A673 (cell line): Measurements from ENCODE around the gene AP2A1. TPM values are rescaled to one million over a fixed set of nuclear protein-coding genes. Genes with fewer than 3 reads are reported as not detected.

Source experiments
- BruUV-seq: library from RNA; stranded (reverse); fragments of 400-500 nt; replicated peaks from 2 replicates; lab custom pipeline; 2021; lab: Mats Ljungman, UMichigan
- CTCF ChIA-PET: fragments of 300-600 bp; sonication (Branson Sonifier 250); formaldehyde crosslinking; loops from one replicate; lab custom pipeline; 2022; ENCODE audit warnings: antibody characterized with exemption; lab: Charles Lee
- POLR2A ChIA-PET: fragments of 300-600 bp; sonication (Branson Sonifier 250); formaldehyde crosslinking; loops from one replicate; lab custom pipeline; 2022; ENCODE audit warnings: antibody characterized with exemption; ENCODE audit not compliant: low non-redundant PET; lab: Charles Lee
- DNase-seq: peaks from one replicate; pipeline ENCODE4 v3.0.0-alpha.2; 2015; ENCODE audit warnings: low spot score
- H3K27ac ChIP-seq: fragments of 200-600 bp; sonication (generic); 2 replicates; pipeline ENCODE4 v1.5.1; 2016; ENCODE audit warnings: mixed run types, low read depth, mild to moderate bottlenecking, mixed read lengths, antibody characterized with exemption, low read length; ENCODE audit not compliant: poor library complexity, severe bottlenecking
- H3K27me3 ChIP-seq: fragments of 200-600 bp; sonication (generic); replicated peaks from 2 replicates; pipeline ENCODE4 v1.6.1; 2017; ENCODE audit warnings: mixed run types, low read depth, mild to moderate bottlenecking, mixed read lengths, antibody characterized with exemption, low read length; ENCODE audit not compliant: insufficient read depth, poor library complexity
- H3K36me3 ChIP-seq: fragments of 200-600 bp; sonication (generic); 2 replicates; pipeline ENCODE4 v1.6.1; 2016; ENCODE audit warnings: mixed run types, mild to moderate bottlenecking, mixed read lengths, antibody characterized with exemption, low read length; ENCODE audit not compliant: insufficient read depth, poor library complexity, severe bottlenecking
- H3K4me1 ChIP-seq: fragments of 200-600 bp; sonication (generic); 2 replicates; pipeline ENCODE4 v1.6.1; 2017; ENCODE audit warnings: mixed run types, mild to moderate bottlenecking, mixed read lengths, antibody characterized with exemption, low read length; ENCODE audit not compliant: insufficient read depth, poor library complexity, severe bottlenecking
- H3K4me3 ChIP-seq: fragments of 200-600 bp; sonication (generic); 2 replicates; pipeline ENCODE4 v1.5.1; 2016; ENCODE audit warnings: low read depth, mixed run types, mild to moderate bottlenecking, mixed read lengths, low read length; ENCODE audit not compliant: poor library complexity, severe bottlenecking
- H3K9me3 ChIP-seq: fragments of 200-600 bp; sonication (generic); 2 replicates; pipeline ENCODE4 v1.6.1; 2016; ENCODE audit warnings: mixed run types, low read depth, mild to moderate bottlenecking, mixed read lengths, antibody characterized with exemption, low read length; ENCODE audit not compliant: poor library complexity, severe bottlenecking
- EZH2 ChIP-seq: fragments of 200-600 bp; sonication (generic); IDR thresholded peaks from 2 replicates; pipeline ENCODE4 v1.6.1; 2017; ENCODE audit warnings: borderline replicate concordance, low read depth, mild to moderate bottlenecking, mixed read lengths, antibody characterized with exemption, low read length; ENCODE audit not compliant: poor library complexity, severe bottlenecking
- intact Hi-C: fragments of 100-400 bp; cut with micrococcal nuclease; formaldehyde crosslinking; loops from one replicate; pipeline ENCODE4 v1.10.0; 2022; ENCODE audit not compliant: unreplicated experiment
- total RNA-seq: library from RNA; stranded (reverse); gene quantifications from 2 replicates; pipeline ENCODE4 v1.2.3, GENCODE V29; 2021
- TF ChIP-seq, protein P1 (sequence below): fragments of 300-800, 200-600 bp; sonication (generic); conservative IDR thresholded peaks from 2 replicates; pipeline ENCODE4 v1.5.1; 2017; ENCODE audit warnings: low read depth, mild to moderate bottlenecking, antibody characterized with exemption, low read length, moderate library complexity, mixed read lengths

Gene AP2A1
- total RNA-seq, 1 experiment from 2014 or later, result 80.1 TPM

DNA sequence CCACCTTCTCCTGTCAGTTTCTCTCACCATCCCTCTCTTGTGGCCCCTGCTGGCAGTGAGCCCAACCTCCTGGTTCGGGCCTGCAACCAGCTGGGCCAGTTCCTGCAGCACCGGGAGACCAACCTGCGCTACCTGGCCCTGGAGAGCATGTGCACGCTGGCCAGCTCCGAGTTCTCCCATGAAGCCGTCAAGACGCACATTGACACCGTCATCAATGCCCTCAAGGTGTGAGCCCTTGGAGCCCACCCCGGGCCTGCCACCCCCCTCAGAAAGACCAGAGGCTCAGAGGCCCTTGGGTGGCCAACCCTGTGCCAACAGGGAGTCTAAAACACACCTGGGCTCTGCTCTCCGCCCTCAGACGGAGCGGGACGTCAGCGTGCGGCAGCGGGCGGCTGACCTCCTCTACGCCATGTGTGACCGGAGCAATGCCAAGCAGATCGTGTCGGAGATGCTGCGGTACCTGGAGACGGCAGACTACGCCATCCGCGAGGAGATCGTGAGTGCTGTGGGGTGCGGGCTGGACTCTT, 32.5 kb downstream of the AP2A1 start:
- no peaks in the 10 kb centered on the region for H3K9me3 ChIP-seq
- H3K27ac ChIP-seq, result no peak overlapping the region
- intact Hi-C loops, result no loop called here
- ChIA-PET POLR2A (no interaction called here), CTCF (no interaction called here)
- H3K36me3 ChIP-seq, result peaks cover 31% of the 10 kb centered on the region
- no peak overlapping the region for H3K4me3 ChIP-seq
- no peak for DNase-seq
- TF ChIP-seq EZH2, result no peak
- TF ChIP-seq, protein P1, sequence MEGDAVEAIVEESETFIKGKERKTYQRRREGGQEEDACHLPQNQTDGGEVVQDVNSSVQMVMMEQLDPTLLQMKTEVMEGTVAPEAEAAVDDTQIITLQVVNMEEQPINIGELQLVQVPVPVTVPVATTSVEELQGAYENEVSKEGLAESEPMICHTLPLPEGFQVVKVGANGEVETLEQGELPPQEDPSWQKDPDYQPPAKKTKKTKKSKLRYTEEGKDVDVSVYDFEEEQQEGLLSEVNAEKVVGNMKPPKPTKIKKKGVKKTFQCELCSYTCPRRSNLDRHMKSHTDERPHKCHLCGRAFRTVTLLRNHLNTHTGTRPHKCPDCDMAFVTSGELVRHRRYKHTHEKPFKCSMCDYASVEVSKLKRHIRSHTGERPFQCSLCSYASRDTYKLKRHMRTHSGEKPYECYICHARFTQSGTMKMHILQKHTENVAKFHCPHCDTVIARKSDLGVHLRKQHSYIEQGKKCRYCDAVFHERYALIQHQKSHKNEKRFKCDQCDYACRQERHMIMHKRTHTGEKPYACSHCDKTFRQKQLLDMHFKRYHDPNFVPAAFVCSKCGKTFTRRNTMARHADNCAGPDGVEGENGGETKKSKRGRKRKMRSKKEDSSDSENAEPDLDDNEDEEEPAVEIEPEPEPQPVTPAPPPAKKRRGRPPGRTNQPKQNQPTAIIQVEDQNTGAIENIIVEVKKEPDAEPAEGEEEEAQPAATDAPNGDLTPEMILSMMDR, result no peak
- H3K4me1 ChIP-seq, result peaks cover 9% of the 10 kb centered on the region
- no peaks in the 10 kb centered on the region for H3K27me3 ChIP-seq
- BruUV-seq, result no TSS peak

DNA sequence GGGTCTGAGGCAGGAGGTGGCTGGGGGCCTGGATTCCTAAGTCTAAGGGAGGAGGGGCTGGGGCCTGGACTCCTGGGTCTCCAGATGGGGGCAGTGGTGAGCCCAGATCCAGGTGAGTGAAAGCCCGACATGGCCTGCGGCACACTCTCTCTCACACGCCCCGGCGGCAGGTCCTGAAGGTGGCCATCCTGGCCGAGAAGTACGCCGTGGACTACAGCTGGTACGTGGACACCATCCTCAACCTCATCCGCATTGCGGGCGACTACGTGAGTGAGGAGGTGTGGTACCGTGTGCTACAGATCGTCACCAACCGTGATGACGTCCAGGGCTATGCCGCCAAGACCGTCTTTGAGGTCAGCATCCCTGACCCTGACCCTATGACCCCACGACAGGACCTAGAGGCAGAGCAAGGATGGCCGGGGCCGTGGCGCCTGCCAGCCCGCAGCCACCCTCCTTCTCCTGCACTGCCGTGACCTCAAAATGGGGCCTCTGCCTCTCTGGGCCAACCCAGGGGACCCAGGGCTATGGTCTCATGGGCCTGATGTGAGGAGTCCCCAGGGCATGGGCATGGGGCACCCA, 33.1 kb downstream of the AP2A1 start:
- no TSS peak for BruUV-seq
- Histone ChIP-seq H3K27ac (no peak overlapping the region), H3K9me3 (no peaks in the 10 kb centered on the region), H3K4me3 (no peak overlapping the region), H3K36me3 (peaks cover 30% of the 10 kb centered on the region), H3K4me1 (peaks cover 9% of the 10 kb centered on the region), H3K27me3 (no peaks in the 10 kb centered on the region)
- no peak for DNase-seq
- CTCF ChIA-PET, result no interaction called here
- no peak for TF ChIP-seq EZH2
- TF ChIP-seq, protein P1, result peak; percentile 42; the same call in 1 of the 2 replicates
- intact Hi-C loops, result no loop called here
- POLR2A ChIA-PET, result no interaction called here

DNA sequence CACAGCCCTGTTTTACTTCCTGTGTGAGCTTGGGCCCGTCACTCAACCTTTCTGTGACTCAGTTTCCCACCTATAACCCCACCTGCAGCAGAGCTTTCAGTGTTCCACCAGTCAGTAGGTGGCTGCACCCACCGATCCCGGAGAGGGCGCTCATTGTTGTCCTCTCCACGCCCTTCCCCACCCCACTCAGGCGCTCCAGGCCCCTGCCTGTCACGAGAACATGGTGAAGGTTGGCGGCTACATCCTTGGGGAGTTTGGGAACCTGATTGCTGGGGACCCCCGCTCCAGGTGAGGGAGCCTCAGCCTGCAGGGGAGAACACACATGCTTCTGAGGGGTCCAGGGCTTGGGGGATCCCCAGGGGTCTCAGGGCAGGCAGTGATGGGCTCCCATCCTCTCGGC, 34.0 kb downstream of the AP2A1 start:
- no TSS peak for BruUV-seq
- ChIA-PET POLR2A (no interaction called here), CTCF (interaction anchor here (0.6 kb wide), 1 partner anchor 50 kb away, joined by 3 read pairs; no protein-coding TSS in a partner anchor)
- H3K4me3 ChIP-seq, result no peak overlapping the region
- peaks cover 22% of the 10 kb centered on the region for H3K36me3 ChIP-seq
- no peak for DNase-seq
- no peaks in the 10 kb centered on the region for H3K9me3 ChIP-seq
- no peaks in the 10 kb centered on the region for H3K27me3 ChIP-seq
- H3K4me1 ChIP-seq, result peaks cover 9% of the 10 kb centered on the region
- no peak overlapping the region for H3K27ac ChIP-seq
- TF ChIP-seq, protein P1, result no peak
- no peak for TF ChIP-seq EZH2
- intact Hi-C loops, result no loop called here
